Left ventricle myocardium inferior (tissue), 1 donor: Measurements from ENCODE around the gene CD2AP. TPM values are rescaled to one million over a fixed set of nuclear protein-coding genes. Genes with fewer than 3 reads are reported as not detected.

Source experiments
- DNase-seq: peaks from one replicate; pipeline ENCODE4 v3.0.0-alpha.2; 2020
- H3K27ac ChIP-seq: fragments of 200-600 bp; replicated peaks from 2 replicates; pipeline ENCODE4 v1.8.0; 2021
- H3K27me3 ChIP-seq: fragments of 200-600 bp; 2 replicates; pipeline ENCODE4 v1.8.0; 2021; ENCODE audit warnings: low read depth
- H3K36me3 ChIP-seq: fragments of 200-600 bp; 2 replicates; pipeline ENCODE4 v1.8.0; 2021
- H3K4me1 ChIP-seq: fragments of 200-600 bp; 2 replicates; pipeline ENCODE4 v1.8.0; 2021
- H3K4me3 ChIP-seq: fragments of 200-600 bp; 2 replicates; pipeline ENCODE4 v1.8.0; 2021; ENCODE audit warnings: mild to moderate bottlenecking, moderate library complexity
- H3K9me3 ChIP-seq: fragments of 200-600 bp; replicated peaks from 2 replicates; pipeline ENCODE4 v1.8.0; 2021
- CTCF ChIP-seq: fragments of 200-600 bp; IDR thresholded peaks from 2 replicates; pipeline ENCODE4 v1.8.0; 2021; ENCODE audit warnings: antibody characterized with exemption, mild to moderate bottlenecking, borderline replicate concordance
- intact Hi-C: fragments of 100-400 bp; cut with micrococcal nuclease; formaldehyde crosslinking; loops from one replicate; pipeline ENCODE4 v1.11.0; 2022
- total RNA-seq: library from RNA; stranded (reverse); fragmentation: NEBNext Ultra II Directional; extraction: Animal tissue kit (Norgen Biotek cat#: 25700); gene quantifications from one replicate; pipeline ENCODE4 v1.2.1, GENCODE V29; 2021
- donor health status: DM: no; HTN: yes; CAD: no; lungs with severe emphysema.

Gene CD2AP
- total RNA-seq, 1 donor from 2014 or later: 9.9 TPM

- no peak for TF ChIP-seq CTCF
- Histone ChIP-seq H3K27ac (no peak overlapping the region), H3K4me1 (peaks cover 29% of the 10 kb centered on the region), H3K36me3 (peaks cover 17% of the 10 kb centered on the region), H3K4me3 (no peak overlapping the region), H3K9me3 (no peaks in the 10 kb centered on the region), H3K27me3 (no peaks in the 10 kb centered on the region)
- intact Hi-C loops: no loop called here
- DNase-seq: no peak
Measured at GRCh38 chr6:47534063-47534462, 56.5 kb downstream of the CD2AP start.

- intact Hi-C loops: no loop called here
- H3K4me3 ChIP-seq: no peak overlapping the region
- DNase-seq: no peak
- H3K36me3 ChIP-seq: peaks cover 17% of the 10 kb centered on the region
- H3K4me1 ChIP-seq: peaks cover 20% of the 10 kb centered on the region
- no peak for TF ChIP-seq CTCF
- H3K27ac ChIP-seq: peak overlapping the region; percentile 36
- H3K27me3 ChIP-seq: no peaks in the 10 kb centered on the region
- H3K9me3 ChIP-seq: no peaks in the 10 kb centered on the region
Measured at GRCh38 chr6:47535316-47536225, 58.0 kb downstream of the CD2AP start.

- Histone ChIP-seq H3K4me1 (peaks cover 20% of the 10 kb centered on the region), H3K9me3 (no peaks in the 10 kb centered on the region), H3K27ac (no peak overlapping the region), H3K27me3 (no peaks in the 10 kb centered on the region), H3K4me3 (no peak overlapping the region), H3K36me3 (peaks cover 17% of the 10 kb centered on the region)
- intact Hi-C loops: no loop called here
- no peak for DNase-seq
- TF ChIP-seq CTCF: no peak
Measured at GRCh38 chr6:47536816-47537401, 59.3 kb downstream of the CD2AP start.

- intact Hi-C loops: no loop called here
- no peak overlapping the region for H3K4me3 ChIP-seq
- peaks cover 27% of the 10 kb centered on the region for H3K36me3 ChIP-seq
- TF ChIP-seq CTCF: no peak
- H3K27ac ChIP-seq: no peak overlapping the region
- no peaks in the 10 kb centered on the region for H3K4me1 ChIP-seq
- no peak for DNase-seq
- no peaks in the 10 kb centered on the region for H3K27me3 ChIP-seq
- no peaks in the 10 kb centered on the region for H3K9me3 ChIP-seq
Measured at GRCh38 chr6:47545223-47545622, 67.6 kb downstream of the CD2AP start.

GRCh38 chr6:47551670-47552069 is 74.1 kb downstream of the CD2AP start:
- no peak overlapping the region for H3K4me3 ChIP-seq
- no peak overlapping the region for H3K27ac ChIP-seq
- no peak for DNase-seq
- H3K27me3 ChIP-seq: no peaks in the 10 kb centered on the region
- H3K4me1 ChIP-seq: no peaks in the 10 kb centered on the region
- intact Hi-C loops: no loop called here
- H3K9me3 ChIP-seq: no peaks in the 10 kb centered on the region
- peaks cover 8% of the 10 kb centered on the region for H3K36me3 ChIP-seq
- no peak for TF ChIP-seq CTCF
